AG04449 (cell line): ENCODE measurements around the gene IL37.

Experiments
- CTCF ChIA-PET: fragments of 350-600 bp; formaldehyde crosslinking; extraction: SDS; loops from one replicate; lab custom pipeline; 2021; ENCODE audit warnings: antibody characterized with exemption; lab: Yijun Ruan, JAX
- POLR2A ChIA-PET: fragments of 400-600, 350-600 bp; formaldehyde crosslinking; extraction: SDS; loops from one replicate; lab custom pipeline; 2020; ENCODE audit warnings: antibody characterized with exemption, inconsistent platforms; lab: Yijun Ruan, JAX
- DNase-seq: peaks from one replicate; pipeline ENCODE4 v3.0.0-alpha.2; 2010; ENCODE audit warnings: low read depth, low spot score
- H3K4me3 ChIP-seq: 2 replicates; pipeline ENCODE4 v1.5.1; 2011; ENCODE audit warnings: low read depth, mild to moderate bottlenecking, control low read depth, low read length
- CTCF ChIP-seq: IDR thresholded peaks from one replicate; pipeline ENCODE4 v1.5.1; 2011; ENCODE audit warnings: mild to moderate bottlenecking, moderate library complexity, low read length, control low read depth, inconsistent platforms; ENCODE audit not compliant: insufficient read depth; ENCODE audit errors: missing control alignments

The IL37 gene

GRCh38 chr2:112944971-112945370, 34.0 kb downstream of the IL37 start:
- TF ChIP-seq CTCF, result no peak
- ChIA-PET CTCF (interaction anchor here (0.8 to 13.1 kb wide), 4 partner anchors 10 to 445 kb away, joined by 4 to 688 read pairs (median 8); no protein-coding TSS in a partner anchor), POLR2A (no interaction called here)
- no peak for DNase-seq
- H3K4me3 ChIP-seq, result no peak overlapping the region

GRCh38 chr2:112946086-112946485, 35.1 kb downstream of the IL37 start:
- no peak overlapping the region for H3K4me3 ChIP-seq
- POLR2A ChIA-PET, result no interaction called here
- TF ChIP-seq CTCF, result no peak
- no peak for DNase-seq
- CTCF ChIA-PET, result interaction anchor here (1.3 to 13.1 kb wide), 3 partner anchors 9 to 197 kb away, joined by 11 to 688 read pairs (median 11); no protein-coding TSS in a partner anchor

DNA sequence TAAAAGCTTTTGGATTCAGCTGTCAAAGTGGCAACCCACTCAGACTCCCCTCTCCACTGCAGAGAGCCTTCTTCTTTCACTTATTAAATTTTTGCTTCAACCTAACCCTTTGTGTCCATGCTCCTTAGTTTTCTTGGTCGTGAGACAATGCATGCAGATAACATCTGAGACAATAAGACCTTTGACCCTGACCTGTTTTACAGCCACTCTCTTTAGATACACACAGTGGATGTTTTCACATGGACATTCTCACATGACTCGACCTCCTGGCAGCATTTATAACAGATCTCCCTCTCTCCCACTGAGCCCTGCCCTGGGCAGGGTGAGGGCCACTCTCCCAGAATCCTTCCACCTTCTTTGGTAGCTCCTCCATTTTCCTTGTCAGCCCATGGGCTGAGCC, 36.4 kb downstream of the IL37 start:
- no peak overlapping the region for H3K4me3 ChIP-seq
- ChIA-PET POLR2A (no interaction called here), CTCF (interaction anchor here (1.3 to 13.1 kb wide), 3 partner anchors 9 to 199 kb away, joined by 4 to 688 read pairs (median 11); no protein-coding TSS in a partner anchor)
- no peak for DNase-seq
- no peak for TF ChIP-seq CTCF

- CTCF ChIA-PET, result interaction anchor here (1.1 to 13.1 kb wide), 6 partner anchors 9 to 350 kb away, joined by 3 to 688 read pairs (median 6); no protein-coding TSS in a partner anchor
- DNase-seq, result no peak
- POLR2A ChIA-PET, result no interaction called here
These were observed 38.5 kb downstream of the IL37 start for GRCh38 chr2:112949456-112949855.

DNA sequence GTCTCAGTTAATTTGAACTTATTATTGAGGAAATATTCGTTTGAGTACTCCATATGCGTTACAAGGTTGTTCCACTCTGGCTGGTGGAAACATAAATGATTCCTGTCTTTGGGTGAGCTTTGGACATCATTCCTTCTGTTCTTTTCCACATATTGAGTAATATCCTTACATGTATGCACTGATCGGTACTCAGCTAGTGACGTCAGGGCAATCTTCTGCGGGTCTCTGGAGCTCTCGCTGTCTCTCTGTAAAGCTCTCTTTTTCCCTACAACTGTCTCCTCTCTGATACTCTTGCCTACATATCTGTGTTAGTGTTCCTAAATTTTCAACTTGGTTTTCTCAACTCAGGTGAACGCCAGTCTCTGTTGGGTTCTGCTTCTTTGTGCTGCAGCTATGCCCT, 43.4 kb downstream of the IL37 start:
- ChIA-PET CTCF (interaction anchor here (1.0 to 8.8 kb wide), 6 partner anchors 9 to 353 kb away, joined by 3 to 92 read pairs (median 8); no protein-coding TSS in a partner anchor), POLR2A (interaction anchor here (0.5 kb wide), 1 partner anchor 194 kb away, joined by 4 read pairs; no protein-coding TSS in a partner anchor)
- TF ChIP-seq CTCF, result no peak
- no peak for DNase-seq
- H3K4me3 ChIP-seq, result no peak overlapping the region

More at GRCh38 chr2:112949456-112949855, 38.5 kb downstream of the IL37 start:
- no peak for TF ChIP-seq CTCF
- no peak overlapping the region for H3K4me3 ChIP-seq

GRCh38 chr2:112957511-112957910, 46.5 kb downstream of the IL37 start:
- TF ChIP-seq CTCF, result no peak
- H3K4me3 ChIP-seq, result no peak overlapping the region
- CTCF ChIA-PET, result interaction anchor here (0.5 to 8.8 kb wide), 6 partner anchors 9 to 358 kb away, joined by 3 to 92 read pairs (median 11); no protein-coding TSS in a partner anchor
- no peak for DNase-seq
- POLR2A ChIA-PET, result no interaction called here
